ENCODE data around the gene IQGAP2. TPM values are rescaled to one million over a fixed set of nuclear protein-coding genes. Genes with fewer than 3 reads are reported as not detected.
"Not testable (repeated sequence)": the region's sequence is repeated elsewhere in the genome, so short reads cannot be mapped to it uniquely, and the experiment has no call there.

IQGAP2 gene
- polyA plus RNA-seq: 8.0 TPM

- Mint-ChIP-seq H3K4me3 (peak within 1 kb of the TSS; percentile 91 to 98 (median 94)), H3K27ac (peak within 1 kb of the TSS; percentile 97 to 99 (median 98)), H3K9me3 (peaks cover 0 to 1% (median 0%) of the 10 kb centered on the region in 3 donors), H3K4me1 (peaks cover 29 to 42% (median 42%) of the 10 kb centered on the region in 3 donors), H3K36me3 (no peaks in the 10 kb centered on the region), H3K27me3 (peaks cover 4% of the 10 kb centered on the region)
These were observed at the start of gene IQGAP2 for GRCh38 chr5:76402886-76403765. IQGAP2 (plus strand) TSS chr5:76403285; CDS start chr5:76403546, 261 bp downstream.

GRCh38 chr5:76356887-76357286 lies 46.2 kb upstream of the IQGAP2 start:
- Mint-ChIP-seq H3K9me3 (no peaks in the 10 kb centered on the region), H3K27ac (no peak overlapping the region), H3K4me3 (peak overlapping the region in 1 of 4 donors; percentile 63), H3K4me1 (peaks cover 4 to 6% (median 4%) of the 10 kb centered on the region in 3 donors), H3K27me3 (peaks cover 19% of the 10 kb centered on the region), H3K36me3 (no peaks in the 10 kb centered on the region)

GRCh38 chr5:76363352-76364225 lies 39.5 kb upstream of the IQGAP2 start:
- no peaks in the 10 kb centered on the region for H3K36me3 Mint-ChIP-seq
- H3K4me1 Mint-ChIP-seq: no peaks in the 10 kb centered on the region
- H3K27me3 Mint-ChIP-seq: peaks cover 7% of the 10 kb centered on the region
- peaks cover 0 to 2% (median 0%) of the 10 kb centered on the region in 3 donors for H3K9me3 Mint-ChIP-seq
- peak overlapping the region in 1 of 3 donors; percentile 5 for H3K27ac Mint-ChIP-seq
- peak overlapping the region in 1 of 4 donors; percentile 63 for H3K4me3 Mint-ChIP-seq

GRCh38 chr5:76364226-76364589 lies 38.9 kb upstream of the IQGAP2 start:
- Mint-ChIP-seq H3K4me3 (no peak overlapping the region), H3K27me3 (peaks cover 13% of the 10 kb centered on the region), H3K27ac (peak overlapping the region in 1 of 3 donors; percentile 5), H3K36me3 (no peaks in the 10 kb centered on the region), H3K9me3 (peaks cover 0 to 2% (median 0%) of the 10 kb centered on the region in 3 donors), H3K4me1 (no peaks in the 10 kb centered on the region)

- Mint-ChIP-seq H3K4me1 (no peaks in the 10 kb centered on the region), H3K36me3 (no peaks in the 10 kb centered on the region), H3K27ac (no peak overlapping the region), H3K9me3 (peaks cover 0 to 2% (median 0%) of the 10 kb centered on the region in 3 donors), H3K4me3 (no peak overlapping the region), H3K27me3 (peaks cover 13% of the 10 kb centered on the region)
These were observed 37.5 kb upstream of the IQGAP2 start for GRCh38 chr5:76365561-76365960.

GRCh38 chr5:76366596-76366995 lies 36.5 kb upstream of the IQGAP2 start:
- Mint-ChIP-seq H3K27ac (no peak overlapping the region), H3K36me3 (no peaks in the 10 kb centered on the region), H3K4me1 (no peaks in the 10 kb centered on the region), H3K4me3 (no peak overlapping the region), H3K9me3 (peaks cover 0 to 2% (median 0%) of the 10 kb centered on the region in 3 donors), H3K27me3 (peaks cover 13% of the 10 kb centered on the region)

GRCh38 chr5:76367623-76368371 lies 35.3 kb upstream of the IQGAP2 start:
- H3K36me3 Mint-ChIP-seq: no peaks in the 10 kb centered on the region
- peaks cover 13% of the 10 kb centered on the region for H3K27me3 Mint-ChIP-seq
- H3K27ac Mint-ChIP-seq: no peak overlapping the region
- no peak overlapping the region for H3K4me3 Mint-ChIP-seq
- H3K4me1 Mint-ChIP-seq: no peaks in the 10 kb centered on the region
- peaks cover 0 to 2% (median 0%) of the 10 kb centered on the region in 3 donors for H3K9me3 Mint-ChIP-seq

GRCh38 chr5:76368941-76369340 lies 34.1 kb upstream of the IQGAP2 start:
- peak overlapping the region in 1 of 3 donors; percentile 85 for H3K27ac Mint-ChIP-seq
- H3K4me1 Mint-ChIP-seq: no peaks in the 10 kb centered on the region
- no peak overlapping the region for H3K4me3 Mint-ChIP-seq
- peaks cover 0 to under 1% (median 0%) of the 10 kb centered on the region in 3 donors for H3K9me3 Mint-ChIP-seq
- H3K27me3 Mint-ChIP-seq: peaks cover 11% of the 10 kb centered on the region
- no peaks in the 10 kb centered on the region for H3K36me3 Mint-ChIP-seq

GRCh38 chr5:76369668-76370067 lies 33.4 kb upstream of the IQGAP2 start:
- H3K4me3 Mint-ChIP-seq, H3K36me3 Mint-ChIP-seq, H3K9me3 Mint-ChIP-seq, H3K4me1 Mint-ChIP-seq, H3K27ac Mint-ChIP-seq, H3K27me3 Mint-ChIP-seq: not testable (repeated sequence)

GRCh38 chr5:76371960-76372322 lies 31.1 kb upstream of the IQGAP2 start:
- Mint-ChIP-seq H3K9me3 (peaks cover 0 to 2% (median 0%) of the 10 kb centered on the region in 3 donors), H3K4me1 (no peaks in the 10 kb centered on the region), H3K4me3 (no peak overlapping the region), H3K27ac (no peak overlapping the region), H3K36me3 (no peaks in the 10 kb centered on the region), H3K27me3 (peaks cover 6% of the 10 kb centered on the region)

- H3K27ac Mint-ChIP-seq: no peak overlapping the region
- no peaks in the 10 kb centered on the region for H3K36me3 Mint-ChIP-seq
- H3K9me3 Mint-ChIP-seq: peaks cover 0 to 2% (median 0%) of the 10 kb centered on the region in 3 donors
- peaks cover 6% of the 10 kb centered on the region for H3K27me3 Mint-ChIP-seq
- H3K4me3 Mint-ChIP-seq: no peak overlapping the region
- H3K4me1 Mint-ChIP-seq: no peaks in the 10 kb centered on the region
These were observed 30.6 kb upstream of the IQGAP2 start for GRCh38 chr5:76372323-76373054.

GRCh38 chr5:76376148-76376865 lies 26.8 kb upstream of the IQGAP2 start:
- no peaks in the 10 kb centered on the region for H3K27me3 Mint-ChIP-seq
- H3K9me3 Mint-ChIP-seq: peaks cover 0 to 2% (median 0%) of the 10 kb centered on the region in 3 donors
- H3K4me3 Mint-ChIP-seq: no peak overlapping the region
- H3K36me3 Mint-ChIP-seq: no peaks in the 10 kb centered on the region
- peaks cover 0 to 4% (median 0%) of the 10 kb centered on the region in 3 donors for H3K4me1 Mint-ChIP-seq
- no peak overlapping the region for H3K27ac Mint-ChIP-seq

- Mint-ChIP-seq H3K36me3 (no peaks in the 10 kb centered on the region), H3K4me3 (no peak overlapping the region), H3K4me1 (peaks cover 0 to 4% (median 0%) of the 10 kb centered on the region in 3 donors), H3K27me3 (no peaks in the 10 kb centered on the region), H3K27ac (no peak overlapping the region), H3K9me3 (peaks cover 0 to 2% (median 0%) of the 10 kb centered on the region in 3 donors)
These were observed 26.2 kb upstream of the IQGAP2 start for GRCh38 chr5:76376866-76377230.
